Stimulated activated CD8-positive, alpha-beta memory T cell treated with anti-CD3 and anti-CD28 coated beads, Interleukin-2, amount 100 ng/mL, for 1 hour (primary cell): Measurements from ENCODE around the gene MEGF6.

ENCODE experiments used
- DNase-seq, 2 donors: peaks; one replicate each; pipeline ENCODE4 v3.0.0-alpha.2; 2020; ENCODE audit warnings: low read depth in 2 of 2

The MEGF6 gene

GRCh38 chr1:3459051-3459908 is 152.0 kb downstream of the MEGF6 start:
- DNase-seq = no peak

- DNase-seq = no peak
These were observed 153.1 kb downstream of the MEGF6 start for GRCh38 chr1:3457910-3458883.

GRCh38 chr1:3456964-3457909 is 154.1 kb downstream of the MEGF6 start:
- DNase-seq = no peak

- DNase-seq = no peak
These were observed 154.8 kb downstream of the MEGF6 start for GRCh38 chr1:3456449-3456963.

GRCh38 chr1:3455670-3456448 is 155.4 kb downstream of the MEGF6 start:
- no peak for DNase-seq

GRCh38 chr1:3454811-3455618 is 156.3 kb downstream of the MEGF6 start:
- no peak for DNase-seq

- DNase-seq = no peak
These were observed 157.2 kb downstream of the MEGF6 start, which contains the start of gene ARHGEF16 for GRCh38 chr1:3453891-3454810. ARHGEF16 (plus strand) TSS chr1:3454665; CDS start chr1:3463085, 8,420 bp downstream.

- DNase-seq = peak; percentile 50 to 52
These were observed 158.0 kb downstream of the MEGF6 start for GRCh38 chr1:3453203-3453761.

GRCh38 chr1:3452866-3453175 is 158.5 kb downstream of the MEGF6 start:
- DNase-seq = no peak

GRCh38 chr1:3451994-3452865 is 159.1 kb downstream of the MEGF6 start:
- DNase-seq = no peak

GRCh38 chr1:3450983-3451382 is 160.3 kb downstream of the MEGF6 start:
- no peak for DNase-seq

- DNase-seq = no peak
These were observed 161.0 kb downstream of the MEGF6 start for GRCh38 chr1:3450202-3450863.

GRCh38 chr1:3444736-3445135 is 166.6 kb downstream of the MEGF6 start:
- DNase-seq = no peak

GRCh38 chr1:3444298-3444697 is 167.0 kb downstream of the MEGF6 start:
- no peak for DNase-seq

- no peak for DNase-seq
These were observed 167.5 kb downstream of the MEGF6 start for GRCh38 chr1:3443807-3444206.

- no peak for DNase-seq
These were observed 168.4 kb downstream of the MEGF6 start for GRCh38 chr1:3442901-3443300.

GRCh38 chr1:3442331-3442730 is 169.0 kb downstream of the MEGF6 start:
- DNase-seq = no peak
